NCI-H446 (cell line): Measurements from ENCODE around the gene ZNF519.

Experiments
- DNase-seq, 2 experiments: peaks; one replicate each; lab custom pipeline; 2025; lab: John Stamatoyannopoulos, UW

The ZNF519 gene

DNA sequence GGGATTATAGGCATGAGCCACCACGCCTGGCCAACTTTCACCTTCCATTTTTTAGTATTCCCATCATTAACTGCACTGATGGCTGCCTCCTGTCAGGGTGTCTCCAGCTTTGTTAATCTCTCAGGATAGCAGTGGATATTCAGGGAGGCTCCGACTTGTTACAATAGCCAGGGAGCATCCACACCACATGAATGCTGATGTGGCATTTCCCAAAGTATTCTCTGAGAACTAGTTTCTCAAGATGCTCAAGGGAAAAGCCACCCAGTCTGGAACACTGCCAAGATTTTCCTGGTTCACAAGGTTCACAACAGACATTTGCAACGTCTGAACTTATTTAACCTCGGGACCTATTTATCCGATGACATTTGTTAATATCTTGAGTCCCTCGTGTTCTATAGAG, 33.8 kb downstream of the ZNF519 start:
- no peak for DNase-seq

DNA sequence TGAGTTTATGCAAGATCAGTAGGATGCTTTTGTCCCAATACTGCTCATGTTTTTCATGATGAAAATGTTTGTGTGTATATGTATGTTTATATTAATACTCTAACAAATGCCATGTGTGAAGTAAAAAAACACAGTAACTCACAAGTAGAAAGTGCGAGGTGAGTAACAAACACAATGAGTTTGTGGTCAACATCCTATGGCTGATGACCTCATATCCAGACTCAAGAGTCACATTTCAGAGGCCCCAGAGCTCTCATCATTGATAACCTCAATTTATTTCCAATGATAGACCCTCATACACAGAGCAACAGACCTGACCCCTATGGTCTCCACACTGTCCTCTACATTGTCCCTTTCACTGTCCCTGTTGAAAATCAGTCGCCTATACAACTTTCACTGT, 34.5 kb downstream of the ZNF519 start:
- no peak for DNase-seq

- DNase-seq, result no peak
Measured at GRCh38 chr18:14093307-14093915, 38.8 kb downstream of the ZNF519 start.

GRCh38 chr18:14092625-14093306, 39.5 kb downstream of the ZNF519 start:
- DNase-seq, result no peak

DNA sequence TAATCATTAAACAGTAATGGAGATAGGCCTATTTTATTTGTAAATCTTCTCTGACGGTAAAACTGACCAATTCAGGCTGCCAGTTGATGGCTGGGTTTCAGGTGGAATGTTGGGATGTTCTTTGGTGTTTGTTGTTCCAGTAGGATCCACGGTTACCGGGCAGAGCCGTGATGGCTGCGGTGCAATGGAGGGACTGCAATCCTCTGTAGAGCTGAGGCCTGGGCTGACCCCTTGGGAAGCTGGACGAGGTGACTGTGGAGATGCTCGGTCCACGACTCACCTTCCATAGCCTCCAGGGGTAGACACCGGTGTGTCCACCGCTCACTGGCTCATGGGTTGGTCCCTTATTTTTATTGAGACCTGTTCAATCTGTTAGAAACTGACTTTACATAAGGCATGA, 42.5 kb downstream of the ZNF519 start:
- no peak for DNase-seq

DNA sequence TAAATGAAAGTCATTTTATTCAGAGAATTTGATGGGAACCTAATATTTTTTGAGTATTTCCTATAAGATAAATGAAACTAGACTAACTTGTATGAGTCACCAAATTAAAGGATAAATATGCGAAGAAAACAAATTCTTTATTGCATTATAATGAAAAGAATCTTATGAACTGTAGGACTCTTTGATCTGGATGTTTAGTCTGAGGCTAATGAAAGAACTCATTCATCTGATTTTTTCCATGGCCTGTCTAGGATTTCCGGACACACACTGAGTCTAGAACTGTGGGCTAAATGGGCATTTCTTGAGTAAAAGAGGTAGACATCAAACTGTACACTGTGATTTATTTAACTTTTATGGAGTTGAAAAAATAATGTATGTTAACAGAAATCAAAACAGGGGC, 43.0 kb downstream of the ZNF519 start:
- no peak for DNase-seq

DNA sequence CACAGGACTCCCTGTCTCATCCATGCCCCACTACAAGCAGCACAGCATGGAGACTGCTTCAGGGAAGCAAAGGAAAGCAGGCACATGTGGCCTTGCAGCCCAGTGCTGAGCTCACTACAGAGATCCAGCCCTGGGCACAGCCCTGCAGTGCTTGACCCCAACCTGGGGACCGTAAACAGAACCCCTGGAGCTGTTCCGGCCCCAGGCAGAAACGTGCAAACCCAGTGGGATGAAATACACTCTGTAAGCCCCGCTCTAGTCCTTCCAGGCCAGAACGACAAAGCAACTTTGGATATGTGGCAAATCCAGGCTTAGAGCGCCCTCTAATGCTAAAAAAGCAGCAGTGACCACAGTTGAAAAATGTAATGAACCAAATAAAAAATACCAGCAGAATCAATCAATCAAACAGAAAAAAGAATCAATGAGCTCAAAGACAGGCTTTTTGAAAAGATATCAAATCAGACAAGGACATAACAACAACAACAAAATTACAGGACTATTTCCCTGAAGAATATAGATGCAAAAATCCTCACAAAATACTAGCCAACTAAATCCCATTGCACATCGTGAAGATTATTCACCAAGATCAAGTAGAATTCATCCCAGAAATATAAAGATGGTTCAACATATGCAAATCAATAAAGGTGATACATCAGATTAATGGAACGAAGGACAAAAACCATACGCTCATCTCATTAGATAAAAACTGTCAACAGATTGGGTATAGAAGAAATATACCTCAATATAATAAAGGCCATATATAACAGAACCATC, 45.6 kb downstream of the ZNF519 start:
- peak in 1 of 2 experiments; percentile 66 for DNase-seq

DNA sequence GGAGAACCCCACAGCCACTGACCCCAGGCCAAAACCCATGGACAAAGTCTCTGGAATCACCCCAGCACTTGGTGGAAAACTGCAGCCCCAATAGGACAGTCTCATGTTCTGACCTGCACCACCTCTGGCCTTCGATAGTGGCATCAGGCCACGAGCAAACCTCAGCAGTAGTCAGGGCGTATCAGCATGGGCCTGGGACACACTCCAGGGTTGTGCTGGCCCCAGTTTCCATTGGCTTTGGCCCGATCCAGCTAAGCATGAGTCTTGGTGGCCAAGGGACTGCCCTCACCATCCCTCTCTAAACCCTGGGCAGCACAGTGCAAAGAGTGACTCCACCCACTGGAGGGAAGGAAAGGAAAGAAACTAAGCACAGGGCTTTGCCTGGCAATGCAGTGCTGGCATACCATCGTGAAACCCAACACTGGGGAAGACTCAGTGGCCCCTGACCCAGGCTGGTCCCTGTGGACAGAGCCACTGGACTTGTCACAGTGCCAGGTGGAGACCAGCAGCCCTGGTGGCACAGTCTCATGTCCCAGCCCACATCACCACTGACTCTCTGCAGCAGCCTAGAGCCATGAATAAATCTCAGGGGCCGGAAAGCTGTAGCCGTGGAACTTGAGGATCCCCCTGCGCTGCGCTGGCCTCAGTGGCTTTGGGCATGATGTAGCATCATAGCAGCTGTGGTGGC, 46.3 kb downstream of the ZNF519 start:
- DNase-seq, result no peak

GRCh38 chr18:14075196-14075595, 57.0 kb downstream of the ZNF519 start:
- no peak for DNase-seq

DNA sequence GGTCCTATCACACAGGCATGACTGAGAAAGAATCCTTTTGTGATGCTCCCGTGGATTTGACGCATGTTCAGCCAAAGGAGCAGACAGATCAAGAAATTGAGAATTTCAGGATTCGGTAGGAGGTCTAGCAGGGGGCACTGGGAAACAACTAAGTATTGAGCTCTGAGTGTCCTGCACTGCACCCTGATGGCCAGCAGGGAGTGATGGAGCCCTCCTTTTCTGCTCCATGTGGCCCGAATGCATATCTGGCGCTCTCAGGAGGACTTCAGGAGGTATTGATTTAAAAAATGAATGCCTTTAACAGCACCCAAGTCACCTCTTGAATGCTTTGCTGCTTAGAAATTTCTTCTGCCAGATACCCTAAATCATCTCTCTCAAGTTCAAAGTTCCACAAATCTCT, 58.0 kb downstream of the ZNF519 start:
- peak in 1 of 2 experiments; percentile 2 for DNase-seq

- DNase-seq, result no peak
Measured at GRCh38 chr18:14053661-14054060, 78.6 kb downstream of the ZNF519 start.
